ENCODE measurements around the gene ZNF23.

DNA sequence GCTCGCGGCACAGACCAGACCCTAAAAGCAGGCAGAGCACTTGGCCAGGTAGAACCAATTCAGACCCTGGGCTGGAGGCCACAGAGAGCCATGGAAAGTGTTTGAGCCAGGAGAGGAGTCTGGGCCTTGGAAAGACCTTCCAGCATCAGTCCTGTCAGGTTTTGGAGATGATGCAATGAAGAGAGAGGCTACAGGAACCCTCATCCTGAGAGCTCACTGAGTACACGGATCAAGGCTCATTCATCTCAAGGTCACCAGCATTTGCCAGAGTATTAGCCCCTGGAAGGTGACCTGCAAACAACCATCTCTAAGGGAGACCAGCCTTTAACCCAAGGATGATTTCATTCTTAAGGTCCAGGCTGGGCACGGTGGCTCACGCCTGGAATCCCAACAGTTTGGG lies 48.0 kb downstream of the ZNF23 start:
- TF ChIP-seq, protein P1, sequence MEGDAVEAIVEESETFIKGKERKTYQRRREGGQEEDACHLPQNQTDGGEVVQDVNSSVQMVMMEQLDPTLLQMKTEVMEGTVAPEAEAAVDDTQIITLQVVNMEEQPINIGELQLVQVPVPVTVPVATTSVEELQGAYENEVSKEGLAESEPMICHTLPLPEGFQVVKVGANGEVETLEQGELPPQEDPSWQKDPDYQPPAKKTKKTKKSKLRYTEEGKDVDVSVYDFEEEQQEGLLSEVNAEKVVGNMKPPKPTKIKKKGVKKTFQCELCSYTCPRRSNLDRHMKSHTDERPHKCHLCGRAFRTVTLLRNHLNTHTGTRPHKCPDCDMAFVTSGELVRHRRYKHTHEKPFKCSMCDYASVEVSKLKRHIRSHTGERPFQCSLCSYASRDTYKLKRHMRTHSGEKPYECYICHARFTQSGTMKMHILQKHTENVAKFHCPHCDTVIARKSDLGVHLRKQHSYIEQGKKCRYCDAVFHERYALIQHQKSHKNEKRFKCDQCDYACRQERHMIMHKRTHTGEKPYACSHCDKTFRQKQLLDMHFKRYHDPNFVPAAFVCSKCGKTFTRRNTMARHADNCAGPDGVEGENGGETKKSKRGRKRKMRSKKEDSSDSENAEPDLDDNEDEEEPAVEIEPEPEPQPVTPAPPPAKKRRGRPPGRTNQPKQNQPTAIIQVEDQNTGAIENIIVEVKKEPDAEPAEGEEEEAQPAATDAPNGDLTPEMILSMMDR (IDR thresholded peaks at IDR 0.05), result no peak
- TF ChIP-seq POLR2A (IDR thresholded peaks at IDR 0.05), result no peak

All from thyroid gland (tissue), 4 donors.